Parathyroid adenoma (tissue), 2 donors: Measurements from ENCODE around the gene SUPT4H1.

Source experiments
- H2AFZ ChIP-seq: fragments of 300-600 bp; sonication (generic); one replicate; pipeline ENCODE4 v1.7.0; 2017; ENCODE audit warnings: antibody characterized with exemption, mild to moderate bottlenecking
- H3K27ac ChIP-seq: fragments of 300-600 bp; sonication (generic); one replicate; pipeline ENCODE4 v1.7.0; 2017
- H3K27me3 ChIP-seq: fragments of 300-600 bp; sonication (generic); one replicate; pipeline ENCODE4 v1.7.0; 2017; ENCODE audit warnings: low read length; ENCODE audit not compliant: control insufficient read depth, insufficient read depth
- H3K36me3 ChIP-seq: fragments of 300-600 bp; sonication (generic); one replicate; pipeline ENCODE4 v1.7.0; 2017; ENCODE audit warnings: low read length; ENCODE audit not compliant: control insufficient read depth, insufficient read depth
- H3K4me1 ChIP-seq: fragments of 300-600 bp; sonication (generic); one replicate; pipeline ENCODE4 v1.7.0; 2017; ENCODE audit warnings: control low read depth
- H3K4me2 ChIP-seq: fragments of 300-600 bp; sonication (generic); one replicate; pipeline ENCODE4 v1.7.0; 2017; ENCODE audit warnings: low read length
- H3K4me3 ChIP-seq: fragments of 300-600 bp; sonication (generic); one replicate; pipeline ENCODE4 v1.7.0; 2017; ENCODE audit warnings: low read depth, low read length
- H3K79me2 ChIP-seq: fragments of 300-600 bp; sonication (generic); one replicate; pipeline ENCODE4 v1.7.0; 2017; ENCODE audit warnings: control low read depth
- H3K9ac ChIP-seq: fragments of 300-600 bp; sonication (generic); one replicate; pipeline ENCODE4 v1.7.0; 2017; ENCODE audit warnings: mild to moderate bottlenecking
- H3K9me3 ChIP-seq: fragments of 300-600 bp; sonication (generic); one replicate; pipeline ENCODE4 v1.7.0; 2017; ENCODE audit warnings: low read length; ENCODE audit not compliant: control insufficient read depth
- CTCF ChIP-seq: fragments of 300-600 bp; sonication (generic); IDR thresholded peaks from one replicate; pipeline ENCODE4 v1.7.0; 2017; ENCODE audit warnings: antibody characterized with exemption, mild to moderate bottlenecking
- donor health status: primary hyperparathyroidism.

SUPT4H1 gene

GRCh38 chr17:58336456-58337209, 15.4 kb downstream of the SUPT4H1 start:
- H3K36me3 ChIP-seq = no peaks in the 10 kb centered on the region
- no peak overlapping the region for H3K4me2 ChIP-seq
- no peak for TF ChIP-seq CTCF
- no peak overlapping the region for H3K4me3 ChIP-seq
- no peaks in the 10 kb centered on the region for H3K79me2 ChIP-seq
- H3K9ac ChIP-seq = no peak overlapping the region
- H2AFZ ChIP-seq = no peak overlapping the region
- no peaks in the 10 kb centered on the region for H3K4me1 ChIP-seq
- peak overlapping the region; percentile 63 for H3K27ac ChIP-seq
- H3K27me3 ChIP-seq = no peaks in the 10 kb centered on the region
- H3K9me3 ChIP-seq = no peaks in the 10 kb centered on the region

GRCh38 chr17:58335779-58336455, 16.1 kb downstream of the SUPT4H1 start:
- Histone ChIP-seq H3K36me3 (no peaks in the 10 kb centered on the region), H3K4me3 (peak overlapping the region; percentile 1), H3K27ac (peak overlapping the region; percentile 11), H3K9ac (no peak overlapping the region), H3K4me2 (no peak overlapping the region), H3K9me3 (no peaks in the 10 kb centered on the region), H3K79me2 (no peaks in the 10 kb centered on the region), H2AFZ (no peak overlapping the region), H3K27me3 (no peaks in the 10 kb centered on the region), H3K4me1 (no peaks in the 10 kb centered on the region)
- no peak for TF ChIP-seq CTCF

DNA sequence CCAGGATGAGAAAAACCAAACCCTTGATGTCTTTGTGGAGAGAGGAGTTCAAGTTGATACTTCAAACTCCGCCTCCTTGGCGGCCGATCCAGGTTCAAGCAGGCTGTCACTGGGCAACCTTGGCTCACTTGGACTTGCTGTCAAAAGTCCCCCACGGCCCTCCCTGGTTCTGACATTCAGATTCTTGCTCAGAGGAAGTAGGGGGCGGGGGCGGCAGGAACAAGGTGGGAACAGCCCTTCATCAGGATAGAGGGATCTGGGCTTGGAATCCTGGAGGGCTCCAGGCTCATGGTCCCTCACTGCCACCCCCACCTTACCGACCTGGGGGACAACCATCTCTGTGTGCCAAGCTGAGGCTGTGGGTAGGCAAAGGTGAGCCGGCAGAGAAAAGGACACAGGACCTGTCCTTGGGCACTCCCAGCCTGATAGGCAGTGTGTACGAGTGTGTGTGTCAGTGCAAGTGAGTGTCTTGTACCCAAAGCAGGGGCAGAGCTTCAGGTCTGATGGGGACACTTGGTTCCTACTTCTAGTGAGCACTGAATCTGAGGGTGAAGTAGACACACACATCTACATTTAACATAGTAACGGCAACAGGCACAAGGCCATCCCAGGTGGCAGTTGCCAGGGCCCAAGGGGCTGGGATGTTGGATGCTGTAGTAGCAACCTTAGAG, 16.8 kb downstream of the SUPT4H1 start:
- no peaks in the 10 kb centered on the region for H3K36me3 ChIP-seq
- peak overlapping the region; percentile 1 for H3K4me3 ChIP-seq
- H3K27ac ChIP-seq = peak overlapping the region; percentile 11
- H3K4me1 ChIP-seq = no peaks in the 10 kb centered on the region
- H3K9ac ChIP-seq = no peak overlapping the region
- no peaks in the 10 kb centered on the region for H3K9me3 ChIP-seq
- H3K27me3 ChIP-seq = no peaks in the 10 kb centered on the region
- no peak overlapping the region for H3K4me2 ChIP-seq
- no peaks in the 10 kb centered on the region for H3K79me2 ChIP-seq
- TF ChIP-seq CTCF = no peak
- no peak overlapping the region for H2AFZ ChIP-seq

- H2AFZ ChIP-seq = no peak overlapping the region
- no peak overlapping the region for H3K4me3 ChIP-seq
- no peaks in the 10 kb centered on the region for H3K27me3 ChIP-seq
- H3K9me3 ChIP-seq = no peaks in the 10 kb centered on the region
- no peak overlapping the region for H3K27ac ChIP-seq
- H3K9ac ChIP-seq = no peak overlapping the region
- no peak for TF ChIP-seq CTCF
- no peaks in the 10 kb centered on the region for H3K79me2 ChIP-seq
- no peaks in the 10 kb centered on the region for H3K4me1 ChIP-seq
- no peaks in the 10 kb centered on the region for H3K36me3 ChIP-seq
- no peak overlapping the region for H3K4me2 ChIP-seq
Measured at GRCh38 chr17:58334661-58335060, 17.3 kb downstream of the SUPT4H1 start.
